Measurements from ENCODE around the gene ZNF750. TPM values are rescaled to one million over a fixed set of nuclear protein-coding genes. Genes with fewer than 3 reads are reported as not detected.

ZNF750 gene
- total and polyA plus RNA-seq, 2 experiments from 2014 or later: 0.13 to 0.17 TPM

GRCh38 chr17:82884970-82885353, 45.1 kb upstream of the ZNF750 start:
- H3K79me2 ChIP-seq (replicated peaks; ENCODE audit: insufficient read depth): peaks cover 40% of the 10 kb centered on the region

More at GRCh38 chr17:82884970-82885353, 45.1 kb upstream of the ZNF750 start:
- Histone ChIP-seq H3K36me3 (ENCODE audit: insufficient read depth) (no peaks in the 10 kb centered on the region), H3K4me1 (ENCODE audit: insufficient read depth) (no peaks in the 10 kb centered on the region), H3K4me2 (no peak overlapping the region), H2AFZ (no peak overlapping the region), H4K20me1 (replicated peaks; ENCODE audit: insufficient read depth) (peaks cover 7% of the 10 kb centered on the region), H3F3A (replicated peaks; ENCODE audit: low read depth) (0 out of 2 replicates have a peak, but pooled peaks cover 4% of the 10 kb centered on the region), H3K9me2 (ENCODE audit: insufficient read depth) (no peaks in the 10 kb centered on the region), H3K4me3 (no peak overlapping the region), H3K27me3 (ENCODE audit: insufficient read depth) (no peaks in the 10 kb centered on the region), H3K27ac (ENCODE audit: low read depth) (no peak overlapping the region)
- Mint-ChIP-seq H3K4me3 (no peak overlapping the region), H3K9me3 (no peaks in the 10 kb centered on the region), H3K36me3 (ENCODE audit: low read depth) (peaks cover 23% of the 10 kb centered on the region), H3K4me1 (peaks cover 44% of the 10 kb centered on the region), H3K27ac (no peak overlapping the region; the same call in 1 of the 2 replicates), H3K27me3 (ENCODE audit: insufficient read depth, low read depth, poor library complexity) (peaks cover 3% of the 10 kb centered on the region)
- DNase-seq (ENCODE audit: low spot score) (no peak), ATAC-seq (no peak)
- TF ChIP-seq NANOG (IDR thresholded peaks at IDR 0.05; ENCODE audit: borderline replicate concordance) (no peak), EZH2phosphoT487 (IDR thresholded peaks at IDR 0.05; ENCODE audit: unreplicated experiment) (no peak), POLR2AphosphoS5 (IDR thresholded peaks at IDR 0.05; ENCODE audit: low read depth) (no peak), JUNB (IDR thresholded peaks at IDR 0.05; ENCODE audit: unreplicated experiment) (no peak), ETS1 (IDR thresholded peaks at IDR 0.05) (no peak), CTCF (conservative IDR thresholded peaks at IDR 0.05; ENCODE audit: low read depth in 2 of 2) (no peak), REST (IDR thresholded peaks at IDR 0.05; ENCODE audit: unreplicated experiment) (no peak), STAT1 (IDR thresholded peaks at IDR 0.05; ENCODE audit: unreplicated experiment) (no peak), ZNF331 (CRISPR knock-in tag; IDR thresholded peaks at IDR 0.05; ENCODE audit: low read depth) (no peak), ZNF114 (CRISPR knock-in tag; IDR thresholded peaks at IDR 0.05) (no peak)

Data from GM23338 (cell line).